GM21737 (cell line): Measurements from ENCODE around the gene VAC14.

ENCODE experiments used
- ATAC-seq: cut with Tn5 transposase; IDR thresholded peaks from one replicate; pipeline ENCODE4 v1.9.1; 2021; ENCODE audit warnings: mild to moderate bottlenecking, moderate library complexity; ENCODE audit not compliant: unreplicated experiment

The VAC14 gene

DNA sequence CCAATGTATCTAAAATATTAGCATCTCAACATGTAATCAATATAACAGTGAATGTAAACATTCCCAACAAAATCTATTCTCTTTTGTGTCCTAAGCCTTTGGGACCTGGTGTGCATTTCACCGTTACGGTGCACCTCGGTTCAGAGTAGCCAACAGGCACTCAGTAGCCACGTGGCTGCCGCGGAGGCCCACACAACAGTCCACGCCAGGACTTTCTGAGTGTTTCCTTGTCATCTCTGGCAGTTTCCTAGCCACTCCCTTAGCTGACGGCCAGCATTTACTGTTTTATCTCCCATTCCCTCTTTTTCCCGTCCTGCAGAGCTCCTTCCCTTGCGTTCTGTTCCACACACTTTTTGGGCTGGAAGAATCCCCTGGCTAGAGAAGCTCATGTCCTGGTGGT, 36.3 kb downstream of the VAC14 start:
- ATAC-seq = no peak

DNA sequence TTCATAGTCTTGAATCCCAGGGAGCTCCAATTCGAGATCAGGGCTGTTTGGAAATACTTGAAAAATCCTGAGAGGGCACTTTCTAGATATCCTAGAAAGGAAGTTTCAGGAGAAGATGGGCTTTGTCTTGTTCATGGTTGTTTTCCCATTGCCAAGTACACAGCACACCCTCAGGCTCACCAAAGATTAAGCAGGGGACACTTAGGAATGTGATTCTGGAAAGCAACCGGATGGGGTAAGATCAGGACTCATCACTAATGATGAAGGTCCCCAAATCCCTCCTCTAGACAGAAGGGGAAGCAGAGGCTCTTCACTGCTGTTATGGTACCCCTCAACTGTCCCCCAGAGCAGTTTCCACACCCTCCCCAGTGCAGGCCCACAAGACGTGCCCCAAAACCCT, 40.7 kb downstream of the VAC14 start:
- no peak for ATAC-seq

DNA sequence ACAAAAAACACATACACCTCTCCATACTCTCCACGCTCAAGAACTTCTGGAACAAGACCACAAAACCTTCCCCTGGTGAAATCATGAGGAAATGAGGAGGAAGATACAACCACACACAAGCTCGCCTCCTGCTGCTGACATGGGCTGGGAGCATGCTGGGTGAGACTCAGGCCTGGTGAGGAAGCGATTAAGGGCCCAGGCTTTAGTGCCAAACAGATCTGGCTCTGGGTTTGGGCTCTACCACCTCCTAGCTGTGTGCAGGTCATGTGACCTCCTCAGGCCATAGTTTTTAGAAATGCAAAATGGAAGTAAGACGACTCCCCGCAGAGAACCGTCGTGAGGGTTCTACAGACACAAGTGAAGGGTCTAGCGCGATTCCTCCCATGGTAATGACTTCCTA, 41.3 kb downstream of the VAC14 start:
- no peak for ATAC-seq

DNA sequence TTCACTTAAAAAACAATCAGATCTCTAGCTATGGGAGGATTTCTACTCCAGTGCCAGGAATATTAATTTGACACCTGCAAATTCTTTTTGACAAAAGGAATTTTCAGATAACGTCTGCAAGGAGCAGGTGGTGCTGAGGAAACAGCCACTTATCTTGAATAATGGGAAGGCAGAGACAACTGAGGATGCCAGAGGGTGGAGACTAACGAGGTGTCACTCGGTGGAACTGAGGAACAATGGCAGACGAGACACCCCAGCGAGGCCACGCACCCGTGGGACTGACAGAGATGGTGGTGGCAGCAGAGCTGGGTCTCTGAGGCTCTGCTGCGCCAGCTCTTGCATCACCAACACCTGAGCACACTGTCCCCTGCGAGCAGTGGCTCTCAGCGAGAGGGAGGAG, 42.2 kb downstream of the VAC14 start:
- ATAC-seq = no peak

DNA sequence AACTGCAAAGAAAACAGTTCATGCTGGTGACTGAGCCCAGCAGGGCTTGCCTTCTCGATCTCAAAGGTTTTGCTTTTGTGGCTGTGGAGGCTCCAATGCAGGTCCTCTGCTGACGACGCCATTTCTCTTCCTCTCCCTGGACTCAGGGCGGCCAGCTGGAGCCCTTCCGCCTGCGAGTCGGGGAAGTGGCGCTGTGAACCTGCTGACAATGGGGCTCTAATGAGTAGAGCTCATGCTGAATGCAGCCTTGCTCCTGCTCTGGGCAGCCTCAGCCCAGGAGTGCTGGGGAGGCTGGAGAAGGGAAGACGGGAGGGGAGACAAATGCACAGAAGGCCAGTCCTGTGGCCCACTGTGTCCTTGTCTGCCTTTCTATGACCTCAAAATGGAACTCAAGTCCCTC, 43.8 kb downstream of the VAC14 start:
- no peak for ATAC-seq

DNA sequence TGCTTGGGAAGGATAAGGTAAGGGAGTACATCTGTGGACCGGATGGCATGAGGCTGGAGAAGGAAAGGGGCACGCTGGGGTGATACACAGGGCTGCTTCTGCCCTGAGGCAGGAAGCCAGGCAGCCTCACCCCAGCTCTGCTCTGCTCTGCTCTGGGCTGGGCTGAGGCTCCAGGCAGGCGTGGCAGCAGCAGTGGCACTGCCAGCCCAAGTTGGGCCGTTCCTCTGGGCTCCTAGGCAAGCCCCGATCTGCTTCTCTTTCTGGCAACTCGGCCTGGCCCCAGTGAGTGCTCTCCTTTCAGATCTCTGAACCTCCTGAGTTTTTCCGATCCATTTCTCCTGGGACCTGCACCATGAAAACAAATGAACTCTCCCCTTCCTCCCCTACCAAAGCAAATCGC, 44.9 kb downstream of the VAC14 start:
- no peak for ATAC-seq

DNA sequence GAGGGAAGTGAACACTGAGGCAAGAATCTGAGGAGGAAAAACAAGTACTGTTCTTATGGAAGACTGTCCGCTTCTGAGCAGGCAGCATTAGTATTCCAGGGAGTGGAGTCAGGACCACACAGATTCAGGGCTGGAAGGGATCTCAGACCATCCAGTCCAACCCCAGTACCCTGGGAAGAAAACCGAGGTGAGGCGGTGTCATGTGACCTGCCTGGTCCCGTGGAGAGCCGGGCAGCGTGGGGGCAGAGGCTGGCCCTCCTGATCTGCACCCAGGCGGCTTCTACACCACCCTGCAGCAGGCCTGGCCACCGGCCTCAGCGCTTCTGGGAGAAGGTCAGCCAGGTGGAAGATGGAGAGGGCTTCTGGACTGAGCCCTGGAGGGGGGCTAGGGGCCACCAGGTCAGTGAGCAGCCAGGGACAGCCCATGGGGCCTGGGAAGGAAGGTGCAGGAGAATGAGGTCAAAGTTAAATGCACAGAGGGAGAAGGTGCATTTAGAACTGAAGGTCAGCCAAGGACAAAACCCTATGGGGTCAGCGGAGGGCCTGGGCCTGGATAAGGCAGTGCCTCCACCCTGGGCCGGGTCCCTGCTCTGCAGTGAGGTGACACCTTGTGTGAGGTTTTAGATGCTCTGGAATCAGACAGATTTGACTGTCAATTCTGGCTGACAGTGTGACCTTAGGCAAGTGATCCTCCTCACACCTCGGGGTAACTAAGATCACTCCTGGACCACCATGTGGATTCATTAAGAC, 45.9 kb downstream of the VAC14 start:
- ATAC-seq = no peak

DNA sequence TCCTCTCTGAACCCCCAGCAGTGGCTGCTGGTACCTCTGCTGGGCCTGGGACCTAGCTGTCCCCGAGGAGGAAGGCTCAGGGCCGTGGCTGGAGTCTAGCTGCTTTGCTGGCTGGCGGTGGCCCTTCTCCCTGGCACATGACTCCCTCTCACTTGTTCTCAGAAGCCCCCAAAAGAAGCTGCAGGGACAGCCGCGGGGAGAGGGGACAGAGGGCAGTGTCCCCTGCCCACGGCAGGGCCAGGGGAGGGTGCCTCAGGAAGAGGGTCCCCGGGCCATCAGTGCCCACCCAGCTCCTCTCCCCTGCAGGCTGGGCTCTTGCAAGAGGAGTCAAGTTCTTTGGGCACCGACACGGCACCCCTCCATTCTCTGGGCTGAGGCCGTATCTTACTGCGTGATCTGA, 46.6 kb downstream of the VAC14 start:
- no peak for ATAC-seq

DNA sequence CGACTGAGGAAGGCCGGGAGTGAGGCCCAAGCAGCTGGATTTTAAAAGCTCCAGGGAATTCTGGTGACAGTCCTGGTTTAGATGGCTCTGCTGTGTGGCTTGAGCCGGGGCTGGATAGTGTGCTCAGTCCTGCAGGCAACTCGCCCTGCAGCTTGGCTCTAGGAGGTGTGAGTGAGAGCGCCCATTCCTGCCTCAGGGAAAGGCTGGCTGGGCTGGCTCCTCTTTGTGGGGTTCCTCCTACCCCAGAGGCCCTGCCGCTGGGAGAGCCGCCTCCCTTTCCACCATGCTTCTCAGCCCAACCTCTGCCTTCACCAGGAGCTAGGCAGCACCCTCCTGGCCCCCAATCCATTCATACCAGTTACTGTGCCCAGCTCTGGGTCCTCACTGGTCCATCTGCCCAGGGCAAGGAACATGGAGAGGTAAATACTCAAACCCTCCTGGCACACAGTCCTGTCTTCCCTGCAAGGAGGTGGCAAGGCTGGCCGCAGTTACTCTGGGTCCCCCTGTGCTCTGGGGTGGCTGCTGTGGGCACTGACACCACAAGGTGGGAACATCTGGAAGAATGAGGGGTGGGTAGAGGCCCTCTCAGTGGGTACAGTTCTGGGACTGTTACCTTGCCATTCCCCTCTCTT, 47.1 kb downstream of the VAC14 start:
- ATAC-seq = no peak

DNA sequence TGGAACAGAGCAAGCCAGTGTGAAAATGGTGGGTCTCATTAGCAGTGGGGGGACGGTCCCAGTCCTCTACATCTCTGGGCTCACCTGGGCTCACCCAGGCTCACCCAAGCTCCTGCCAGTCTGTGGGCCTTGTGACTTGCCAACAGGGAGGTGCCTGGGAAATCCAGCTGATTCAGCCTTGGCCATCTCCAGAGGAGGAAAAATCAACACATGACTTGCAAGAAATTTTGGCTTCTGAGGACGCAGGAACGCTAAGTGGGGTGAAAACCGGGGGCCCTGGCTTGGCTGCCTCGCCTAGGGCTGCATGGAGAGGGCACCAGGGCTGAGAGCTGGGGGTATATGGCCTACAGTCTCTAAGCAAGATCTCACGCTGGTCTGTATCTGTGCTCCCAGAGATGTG, 47.7 kb downstream of the VAC14 start:
- ATAC-seq = no peak

DNA sequence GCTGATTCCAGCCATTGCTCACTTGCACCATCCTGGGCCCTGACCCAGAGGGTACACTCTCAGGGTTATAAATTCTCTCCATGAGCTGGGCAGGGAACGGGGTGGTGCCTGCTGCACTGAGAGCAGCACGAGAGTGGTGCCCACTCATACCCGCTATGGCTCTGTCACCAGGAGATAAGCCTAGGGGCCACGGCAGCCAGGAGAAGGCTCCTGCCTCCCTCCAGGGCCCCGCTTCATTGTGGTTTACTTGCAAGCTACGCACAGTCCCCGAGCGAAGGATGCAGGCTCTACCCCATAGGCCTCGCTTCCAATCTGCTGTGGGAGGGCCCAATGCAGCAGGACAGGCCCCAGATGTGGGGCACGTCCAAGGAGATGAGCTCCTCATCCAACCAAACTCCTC, 48.5 kb downstream of the VAC14 start:
- no peak for ATAC-seq

DNA sequence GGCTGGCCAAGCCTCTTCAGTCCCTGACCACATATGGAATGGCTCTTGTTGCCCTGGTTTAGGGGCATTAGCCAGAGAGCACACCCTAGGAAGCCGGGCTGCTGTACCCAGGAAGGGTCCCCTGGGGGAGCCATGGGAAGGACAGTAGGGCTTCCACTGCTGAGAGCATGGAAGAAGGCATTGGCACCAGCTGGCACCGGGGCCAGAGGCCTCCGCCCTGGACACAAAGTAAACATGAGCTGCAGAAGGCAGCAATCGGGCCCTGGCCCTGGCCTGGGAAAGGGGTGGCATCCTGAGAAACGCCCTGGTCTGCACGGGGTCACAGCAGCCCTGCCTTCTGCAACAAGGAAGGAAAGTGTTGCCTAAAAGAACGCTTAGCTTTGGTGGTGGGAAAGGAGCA, 49.4 kb downstream of the VAC14 start:
- ATAC-seq = no peak

DNA sequence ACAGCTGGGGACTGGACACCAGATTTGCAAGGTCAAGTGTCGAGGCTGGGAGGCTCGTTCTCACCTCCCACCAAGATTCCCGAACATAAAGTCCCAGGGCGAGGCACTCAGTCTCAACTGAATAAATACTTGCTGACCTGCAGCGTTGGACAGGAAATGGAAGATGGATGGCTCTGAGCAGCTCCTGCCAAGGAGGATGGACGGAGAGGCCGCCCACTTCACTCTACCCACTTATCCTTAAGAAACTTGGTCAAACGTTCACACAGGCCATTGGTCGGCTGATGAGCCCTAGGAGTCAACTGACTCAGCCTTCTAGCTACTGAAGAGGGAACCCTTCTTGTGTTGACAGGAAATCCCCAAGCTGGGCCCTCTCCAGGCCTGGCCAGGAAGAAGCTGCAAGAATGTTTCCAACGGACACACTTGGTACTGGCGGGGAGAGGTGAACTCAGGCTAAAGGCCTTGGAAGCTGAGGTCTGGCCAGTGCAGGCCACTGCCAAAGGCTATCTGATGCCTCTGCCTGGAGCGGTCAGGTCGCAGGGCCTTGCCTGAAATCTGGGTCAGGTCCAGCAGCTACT, 50.0 kb downstream of the VAC14 start:
- no peak for ATAC-seq

DNA sequence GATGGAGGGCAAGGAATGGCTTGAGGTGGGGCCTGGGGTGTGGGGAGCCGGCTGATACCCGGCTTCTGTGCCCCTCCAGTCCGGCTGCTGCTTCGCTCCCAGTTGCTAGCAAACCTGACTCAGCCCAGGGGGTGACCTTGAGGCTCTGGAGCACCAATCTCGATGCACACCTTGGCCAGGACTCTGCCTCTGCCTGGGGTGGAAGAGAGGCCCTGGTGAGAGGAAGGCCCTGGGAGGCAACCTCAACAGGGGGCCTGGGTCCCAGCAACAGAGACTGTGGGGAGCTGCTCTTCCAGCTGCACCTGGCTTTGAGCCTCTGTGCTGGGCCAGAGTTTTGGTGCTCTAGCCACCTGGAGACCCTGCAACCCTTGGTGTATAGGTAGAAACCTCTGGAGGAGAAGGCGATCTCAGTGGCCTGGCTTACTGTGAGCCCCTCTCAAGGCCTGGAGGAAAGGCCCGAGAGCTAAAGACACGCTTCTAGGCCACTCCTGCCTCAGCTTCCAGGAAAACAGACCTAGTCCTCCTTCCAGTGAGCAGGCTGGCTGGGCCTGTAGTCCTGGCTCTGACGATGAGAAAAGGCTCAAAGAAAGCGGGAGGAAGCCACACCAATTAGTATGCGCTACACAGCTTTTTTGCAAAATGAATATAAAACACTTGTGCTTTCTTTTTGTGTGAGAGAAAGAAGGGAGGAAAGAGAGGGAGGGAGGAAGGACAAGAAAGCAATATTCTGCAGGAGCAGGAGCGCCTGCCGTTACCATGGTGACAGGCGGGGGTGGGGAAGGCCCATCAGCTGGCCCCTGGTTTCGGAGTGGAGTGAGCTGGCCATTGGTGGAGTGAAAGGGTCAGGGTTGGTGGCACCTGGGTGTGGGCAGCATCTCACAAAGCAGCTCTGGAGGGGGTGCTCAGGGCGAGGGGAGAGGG, 51.0 kb downstream of the VAC14 start:
- no peak for ATAC-seq

DNA sequence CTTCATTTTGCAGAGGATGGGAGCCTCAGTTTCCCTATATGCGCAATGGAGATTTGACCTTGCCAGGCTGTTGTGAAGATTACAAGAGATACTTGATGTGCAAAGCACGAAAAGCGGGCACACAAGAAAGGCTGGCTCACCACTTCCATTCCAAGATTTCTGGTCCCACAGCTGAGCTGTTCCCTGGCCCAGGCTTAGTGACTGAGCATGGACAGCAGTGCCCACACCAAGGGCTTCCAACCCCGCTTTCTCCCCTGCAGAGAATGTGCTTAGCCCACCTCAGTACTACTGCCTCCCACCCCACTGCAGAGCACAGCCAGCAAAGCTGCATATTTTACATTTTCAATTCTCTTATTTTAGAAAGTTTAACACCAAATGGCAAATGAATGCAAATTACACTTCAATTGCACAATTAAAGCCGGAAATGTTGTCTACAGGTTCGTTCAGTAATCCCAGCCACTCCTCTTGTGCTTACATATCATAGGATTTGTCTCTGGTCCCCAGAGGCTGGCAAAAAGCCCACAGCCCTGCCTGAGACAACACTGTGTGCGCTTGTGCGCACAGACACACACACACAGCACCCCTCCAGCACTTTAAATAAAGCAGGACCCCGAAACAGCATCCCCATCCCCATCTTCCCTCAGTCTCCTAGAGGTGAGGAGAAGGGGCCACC, 51.8 kb downstream of the VAC14 start:
- no peak for ATAC-seq

DNA sequence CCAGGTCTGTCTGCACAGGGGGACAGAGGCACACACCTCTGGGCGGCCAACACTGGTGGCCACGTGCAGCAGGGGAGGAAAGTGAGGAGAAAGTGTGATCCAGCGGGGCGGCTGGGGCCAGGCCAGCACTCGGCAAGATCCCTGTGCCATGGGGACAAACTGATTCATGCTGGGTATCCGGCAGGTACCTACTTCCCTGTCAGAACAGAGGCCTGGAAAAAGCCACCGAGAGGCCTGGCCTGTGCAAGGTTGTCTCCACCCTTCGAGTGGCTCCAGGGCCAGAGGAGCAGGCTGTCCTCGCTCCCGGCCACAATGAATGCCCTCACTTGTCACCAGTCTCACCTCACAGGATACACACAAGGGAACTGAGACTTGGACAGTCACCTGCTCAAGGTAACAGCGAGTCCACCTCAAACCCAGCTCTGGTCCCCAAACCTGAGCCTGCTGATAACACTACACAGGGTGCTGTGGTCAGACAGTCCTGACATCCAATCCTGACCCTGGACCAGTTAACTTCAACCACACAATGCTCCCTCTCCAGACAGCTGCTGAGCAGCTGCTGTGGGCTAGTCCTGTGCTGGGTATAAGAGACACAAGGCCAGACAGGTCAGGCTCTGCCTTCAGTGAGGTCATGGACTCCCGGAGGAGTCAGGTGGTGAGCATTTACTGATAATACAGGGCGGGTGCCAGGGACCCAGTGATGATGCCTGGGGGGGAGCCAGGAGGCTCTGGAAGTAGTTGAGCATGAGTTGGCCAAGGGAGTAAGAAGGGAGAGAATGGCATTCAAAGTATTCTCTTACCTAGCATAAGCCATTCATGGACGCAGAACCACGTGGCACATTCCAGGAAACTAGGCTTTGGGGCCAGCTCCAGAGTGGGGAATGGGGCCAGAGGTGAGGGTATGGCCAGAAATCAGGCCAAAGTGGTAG, 53.0 kb downstream of the VAC14 start:
- ATAC-seq = no peak

DNA sequence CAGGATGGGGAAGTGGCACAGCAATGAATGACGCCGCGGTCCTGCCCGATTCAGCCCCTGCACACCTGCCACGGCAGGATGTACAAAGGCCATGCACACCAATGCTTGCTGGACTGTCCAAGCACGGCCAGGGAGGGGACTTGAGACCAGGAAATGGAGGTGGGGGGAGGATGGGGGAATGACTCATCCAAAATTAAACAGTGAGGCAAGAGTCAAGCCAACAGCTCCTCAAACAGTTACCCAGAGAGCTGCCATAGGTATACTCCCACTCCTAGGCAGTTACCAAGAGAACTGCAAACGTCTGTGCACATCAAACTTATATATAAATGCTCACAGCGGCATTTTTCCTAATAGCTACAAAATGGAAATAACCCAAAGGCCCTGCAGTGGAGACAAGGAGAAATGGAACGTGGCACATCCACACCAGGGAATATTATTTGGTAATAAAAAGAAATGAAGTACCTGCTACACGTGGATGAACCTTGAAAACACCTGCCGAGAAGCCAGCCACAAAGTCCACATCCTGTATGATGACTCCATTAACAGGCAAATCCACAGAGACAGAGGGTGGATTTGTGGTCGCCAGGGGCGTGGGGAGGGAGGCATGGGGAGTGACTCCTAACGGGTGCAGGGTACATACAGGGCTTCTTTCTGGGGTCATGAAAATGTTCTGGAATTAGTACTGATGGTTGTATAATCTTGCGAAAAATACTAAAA, 54.1 kb downstream of the VAC14 start:
- ATAC-seq = no peak

DNA sequence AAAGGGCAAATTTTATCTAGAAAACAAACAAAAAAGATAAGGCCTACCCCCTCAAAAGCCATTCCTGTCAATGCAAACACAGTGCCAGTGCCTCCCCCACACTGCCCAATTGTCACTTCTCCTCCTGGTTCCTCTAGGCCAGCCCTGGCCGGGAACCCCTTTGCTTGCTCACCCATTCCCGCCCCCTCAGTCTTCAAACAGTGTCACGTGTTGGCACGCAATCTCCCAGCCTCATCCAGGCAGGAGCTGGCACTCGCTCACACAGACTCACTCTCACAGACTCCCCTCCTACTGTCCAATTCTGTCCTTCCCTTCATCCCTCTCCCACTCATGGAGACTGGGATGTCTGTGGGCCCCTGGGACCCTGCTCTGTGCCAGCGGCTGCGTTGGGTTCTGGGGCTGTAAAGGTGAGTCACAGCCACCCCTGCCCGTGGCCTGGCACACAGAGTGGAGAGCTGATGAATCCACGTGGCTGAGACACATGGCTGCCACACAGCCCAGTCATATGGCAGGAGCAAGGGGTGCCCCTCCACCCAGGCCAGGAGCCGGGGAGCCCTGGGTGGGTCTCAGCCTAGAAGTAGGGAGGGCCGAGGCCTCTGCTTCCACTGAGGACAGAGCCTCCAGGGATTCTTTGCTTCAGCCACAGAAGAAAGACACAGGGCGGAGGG, 54.8 kb downstream of the VAC14 start:
- ATAC-seq = no peak
